ENCODE results near the gene THEM5.

THEM5 gene

DNA sequence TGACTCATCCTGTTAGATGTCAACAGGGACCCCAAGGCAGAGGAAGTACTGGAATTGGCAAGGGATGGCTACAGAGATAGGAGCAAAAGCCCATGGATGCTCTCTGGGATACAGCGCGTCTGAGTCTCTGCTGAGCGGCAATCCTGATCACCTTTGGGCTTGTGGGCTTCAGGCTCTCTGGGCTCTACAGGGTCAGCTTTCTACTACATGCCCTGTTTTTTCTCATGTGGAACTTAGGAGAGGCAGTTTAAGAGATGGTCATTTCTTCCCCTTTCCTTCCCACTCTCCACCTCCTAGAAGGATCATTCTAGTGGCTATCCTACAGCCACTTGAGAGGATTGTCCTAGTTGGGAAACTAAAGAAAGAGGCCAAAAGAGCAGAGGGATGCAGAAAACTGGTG lies 49.6 kb downstream of the THEM5 start:
- Histone ChIP-seq H4K20me1 (ENCODE audit: insufficient read depth) (no peaks in the 10 kb centered on the region), H3K79me2 (ENCODE audit: insufficient read depth, low read depth) (no peaks in the 10 kb centered on the region), H3K9ac (no peak overlapping the region), H3K27me3 (ENCODE audit: insufficient read depth, low read depth) (peaks cover 30% of the 10 kb centered on the region; the same call in 1 of the 2 replicates), H3K4me3 (IDR thresholded peaks at IDR 0.05; ENCODE audit: insufficient read depth, low read depth, low read length) (no peak overlapping the region), H3K4me1 (ENCODE audit: low read depth, poor library complexity, severe bottlenecking) (no peaks in the 10 kb centered on the region), H3K27ac (no peak overlapping the region), H2AFZ (ENCODE audit: low read depth) (no peak overlapping the region), H3K36me3 (ENCODE audit: insufficient read depth) (no peaks in the 10 kb centered on the region), H3K4me2 (no peak overlapping the region)
- TF ChIP-seq, protein P1, sequence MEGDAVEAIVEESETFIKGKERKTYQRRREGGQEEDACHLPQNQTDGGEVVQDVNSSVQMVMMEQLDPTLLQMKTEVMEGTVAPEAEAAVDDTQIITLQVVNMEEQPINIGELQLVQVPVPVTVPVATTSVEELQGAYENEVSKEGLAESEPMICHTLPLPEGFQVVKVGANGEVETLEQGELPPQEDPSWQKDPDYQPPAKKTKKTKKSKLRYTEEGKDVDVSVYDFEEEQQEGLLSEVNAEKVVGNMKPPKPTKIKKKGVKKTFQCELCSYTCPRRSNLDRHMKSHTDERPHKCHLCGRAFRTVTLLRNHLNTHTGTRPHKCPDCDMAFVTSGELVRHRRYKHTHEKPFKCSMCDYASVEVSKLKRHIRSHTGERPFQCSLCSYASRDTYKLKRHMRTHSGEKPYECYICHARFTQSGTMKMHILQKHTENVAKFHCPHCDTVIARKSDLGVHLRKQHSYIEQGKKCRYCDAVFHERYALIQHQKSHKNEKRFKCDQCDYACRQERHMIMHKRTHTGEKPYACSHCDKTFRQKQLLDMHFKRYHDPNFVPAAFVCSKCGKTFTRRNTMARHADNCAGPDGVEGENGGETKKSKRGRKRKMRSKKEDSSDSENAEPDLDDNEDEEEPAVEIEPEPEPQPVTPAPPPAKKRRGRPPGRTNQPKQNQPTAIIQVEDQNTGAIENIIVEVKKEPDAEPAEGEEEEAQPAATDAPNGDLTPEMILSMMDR (conservative IDR thresholded peaks at IDR 0.05; ENCODE audit: low read depth, low read length), result no peak

DNA sequence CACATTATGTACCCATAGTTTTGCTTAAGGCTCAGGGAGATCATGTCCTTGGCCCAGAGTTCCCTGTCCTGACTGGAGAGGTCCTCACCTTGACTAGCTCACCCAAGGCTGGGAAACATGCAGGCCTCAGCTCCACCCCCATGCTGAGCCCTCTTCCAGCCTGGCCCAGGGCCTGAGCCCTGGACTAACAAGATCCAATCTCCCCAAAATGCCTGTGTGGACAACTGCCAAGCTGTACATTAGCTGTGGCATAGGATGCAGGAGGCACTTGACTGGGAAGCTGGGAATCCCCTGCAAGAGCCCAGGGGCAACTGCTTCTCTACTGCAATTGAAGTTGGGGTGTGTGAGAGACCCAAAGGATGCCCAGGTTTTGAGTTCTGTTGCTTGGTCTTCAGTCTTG lies 50.3 kb downstream of the THEM5 start:
- Histone ChIP-seq H2AFZ (ENCODE audit: low read depth) (no peak overlapping the region), H3K9ac (no peak overlapping the region), H3K36me3 (ENCODE audit: insufficient read depth) (no peaks in the 10 kb centered on the region), H3K27me3 (ENCODE audit: insufficient read depth, low read depth) (peaks cover 30% of the 10 kb centered on the region; the same call in 1 of the 2 replicates), H3K4me3 (IDR thresholded peaks at IDR 0.05; ENCODE audit: insufficient read depth, low read depth, low read length) (no peak overlapping the region), H3K4me1 (ENCODE audit: low read depth, poor library complexity, severe bottlenecking) (no peaks in the 10 kb centered on the region), H3K27ac (no peak overlapping the region), H3K79me2 (ENCODE audit: insufficient read depth, low read depth) (no peaks in the 10 kb centered on the region), H3K4me2 (no peak overlapping the region), H4K20me1 (ENCODE audit: insufficient read depth) (no peaks in the 10 kb centered on the region)
- TF ChIP-seq, protein P1 (conservative IDR thresholded peaks at IDR 0.05; ENCODE audit: low read depth, low read length), result no peak

DNA sequence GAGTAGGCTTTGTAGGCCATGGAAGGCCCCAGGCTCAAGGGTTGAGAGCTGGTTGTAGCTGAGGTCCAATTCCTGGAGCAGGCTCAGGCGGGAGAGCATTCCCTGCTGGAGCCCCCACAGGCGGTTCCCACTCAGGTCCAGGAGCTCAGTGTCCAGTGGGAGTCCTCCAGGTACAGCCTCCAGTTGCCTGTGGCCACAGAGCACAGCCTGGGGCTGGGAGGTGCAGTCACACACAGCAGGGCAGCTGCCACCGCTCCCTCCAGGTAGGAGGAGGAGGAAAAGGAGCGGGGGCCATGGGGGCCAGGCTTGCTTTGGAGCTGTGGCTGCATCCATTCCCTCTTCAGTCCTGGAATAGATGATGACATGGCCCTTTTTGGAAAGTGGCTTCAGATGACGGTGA lies 51.1 kb downstream of the THEM5 start:
- H3K36me3 ChIP-seq (ENCODE audit: insufficient read depth), result no peaks in the 10 kb centered on the region
- H3K9ac ChIP-seq, result no peak overlapping the region
- H3K27ac ChIP-seq, result no peak overlapping the region
- H3K27me3 ChIP-seq (ENCODE audit: insufficient read depth, low read depth), result peaks cover 30% of the 10 kb centered on the region; the same call in 1 of the 2 replicates
- H3K79me2 ChIP-seq (ENCODE audit: insufficient read depth, low read depth), result no peaks in the 10 kb centered on the region
- H2AFZ ChIP-seq (ENCODE audit: low read depth), result no peak overlapping the region
- no peaks in the 10 kb centered on the region for H3K4me1 ChIP-seq (ENCODE audit: low read depth, poor library complexity, severe bottlenecking)
- no peak overlapping the region for H3K4me2 ChIP-seq
- H3K4me3 ChIP-seq (IDR thresholded peaks at IDR 0.05; ENCODE audit: insufficient read depth, low read depth, low read length), result no peak overlapping the region
- TF ChIP-seq, protein P1 (conservative IDR thresholded peaks at IDR 0.05; ENCODE audit: low read depth, low read length), result no peak
- H4K20me1 ChIP-seq (ENCODE audit: insufficient read depth), result no peaks in the 10 kb centered on the region

DNA sequence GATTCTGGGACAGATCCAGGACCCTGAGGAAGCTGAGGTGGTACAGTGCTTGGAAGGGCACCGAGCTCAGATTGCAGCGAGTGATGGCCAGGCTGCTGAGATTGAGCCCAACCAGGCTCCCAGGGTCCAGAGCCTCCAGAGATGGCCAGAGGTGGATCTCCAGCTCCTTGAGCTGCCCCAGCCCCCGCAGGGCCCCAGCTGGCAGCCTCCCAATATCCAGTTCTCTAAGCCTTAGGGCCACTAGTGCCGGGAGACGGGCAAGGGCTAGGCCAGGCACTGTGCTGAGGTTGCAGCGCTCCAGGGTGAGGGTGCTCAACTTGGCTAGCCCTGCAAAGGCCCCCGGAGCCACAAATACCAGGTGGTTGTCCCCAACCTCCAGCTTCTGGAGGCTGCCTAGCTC lies 51.7 kb downstream of the THEM5 start:
- Histone ChIP-seq H3K4me3 (IDR thresholded peaks at IDR 0.05; ENCODE audit: insufficient read depth, low read depth, low read length) (no peak overlapping the region), H3K4me2 (no peak overlapping the region), H3K4me1 (ENCODE audit: low read depth, poor library complexity, severe bottlenecking) (no peaks in the 10 kb centered on the region), H4K20me1 (ENCODE audit: insufficient read depth) (no peaks in the 10 kb centered on the region), H2AFZ (ENCODE audit: low read depth) (no peak overlapping the region), H3K27me3 (ENCODE audit: insufficient read depth, low read depth) (peaks cover 30% of the 10 kb centered on the region; the same call in 1 of the 2 replicates), H3K27ac (no peak overlapping the region), H3K36me3 (ENCODE audit: insufficient read depth) (no peaks in the 10 kb centered on the region), H3K9ac (no peak overlapping the region), H3K79me2 (ENCODE audit: insufficient read depth, low read depth) (no peaks in the 10 kb centered on the region)
- TF ChIP-seq, protein P1 (conservative IDR thresholded peaks at IDR 0.05; ENCODE audit: low read depth, low read length), result no peak
